Thymus (tissue), 11 donors: Measurements from ENCODE around the gene UMAD1. TPM values are rescaled to one million over a fixed set of nuclear protein-coding genes. Genes with fewer than 3 reads are reported as not detected.
"Not testable (repeated sequence)": the region's sequence is repeated elsewhere in the genome, so short reads cannot be mapped to it uniquely, and the experiment has no call there.

ENCODE experiments used
- DNase-seq, 9 donors: peaks; one replicate each; pipeline ENCODE4 v3.0.0-alpha.2; 2013; ENCODE audit warnings: low spot score in 9 of 9, low read depth in 6 of 9, missing footprints in 1 of 9
- H3K27ac ChIP-seq, 2 donors: one replicate each; pipeline ENCODE4 v1.5.1; 2013; ENCODE audit warnings: control low read depth in 1 of 2, low read depth in 1 of 2, low read length in 1 of 2, mild to moderate bottlenecking in 1 of 2, moderate library complexity in 1 of 2
- H3K27me3 ChIP-seq, 2 donors: one replicate each; pipeline ENCODE4 v1.5.1; 2013; ENCODE audit warnings: low read length in 1 of 2; ENCODE audit not compliant: control insufficient read depth in 2 of 2, insufficient read depth in 1 of 2
- H3K36me3 ChIP-seq, 2 donors: one replicate each; pipeline ENCODE4 v1.5.1; 2013; ENCODE audit warnings: low read length in 1 of 2, mild to moderate bottlenecking in 1 of 2, moderate library complexity in 1 of 2; ENCODE audit not compliant: control insufficient read depth in 2 of 2, insufficient read depth in 2 of 2
- H3K4me1 ChIP-seq, 2 donors: one replicate each; pipeline ENCODE4 v1.5.1; 2013; ENCODE audit warnings: low read length in 2 of 2; ENCODE audit not compliant: control insufficient read depth in 2 of 2, insufficient read depth in 2 of 2
- H3K4me3 ChIP-seq, 2 donors: one replicate each; pipeline ENCODE4 v1.5.1; 2013; ENCODE audit warnings: low read length in 2 of 2, control low read depth in 1 of 2, mild to moderate bottlenecking in 1 of 2
- H3K9me3 ChIP-seq, 2 donors: one replicate each; pipeline ENCODE4 v1.5.1; 2013; ENCODE audit warnings: low read length in 1 of 2, mild to moderate bottlenecking in 1 of 2; ENCODE audit not compliant: control insufficient read depth in 2 of 2, insufficient read depth in 1 of 2
- WGBS: extraction: QIAGEN DNeasy Blood & Tissue Kit; methylation state at CpG from one replicate; pipeline ENCODE4 v1.1.7; 2013; 5-methylcytosine and 5-hydroxymethylcytosine counted together
- polyA plus RNA-seq: library from polyadenylated mRNA; stranded (reverse); fragments of 200-250 nt; gene quantifications from one replicate; pipeline ENCODE4 v1.2.3, GENCODE V29; 2013
- total RNA-seq: library from RNA; stranded (reverse); fragments of 120-200 nt; gene quantifications from one replicate; pipeline ENCODE4 v1.2.4, GENCODE V29; 2013
- donor health status: healthy.

The UMAD1 gene
- total and polyA plus RNA-seq, 2 donors = 15.7 to 21.9 TPM

DNA sequence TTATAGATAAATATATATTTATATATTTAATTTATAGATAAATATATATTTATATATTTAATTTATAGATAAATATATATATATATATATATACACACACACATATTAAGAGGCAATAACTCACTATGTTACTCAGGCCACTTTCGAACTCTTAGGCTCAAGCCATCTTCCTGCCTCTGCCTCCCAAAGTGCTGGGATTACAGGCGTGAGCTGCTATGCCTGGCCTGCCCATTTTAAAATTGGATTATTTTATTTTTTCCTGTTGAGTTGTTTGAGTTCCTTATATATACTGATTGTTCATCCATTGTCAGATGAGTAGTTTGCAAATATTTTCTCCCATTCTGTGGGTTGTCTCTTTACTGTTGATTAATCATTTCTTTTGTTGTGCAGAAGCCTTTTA is 39.1 kb downstream of the UMAD1 start:
- H3K27ac ChIP-seq, DNase-seq: not testable (repeated sequence)
- 100% methylated on average over 2 of the region's 2 CpGs for WGBS

DNA sequence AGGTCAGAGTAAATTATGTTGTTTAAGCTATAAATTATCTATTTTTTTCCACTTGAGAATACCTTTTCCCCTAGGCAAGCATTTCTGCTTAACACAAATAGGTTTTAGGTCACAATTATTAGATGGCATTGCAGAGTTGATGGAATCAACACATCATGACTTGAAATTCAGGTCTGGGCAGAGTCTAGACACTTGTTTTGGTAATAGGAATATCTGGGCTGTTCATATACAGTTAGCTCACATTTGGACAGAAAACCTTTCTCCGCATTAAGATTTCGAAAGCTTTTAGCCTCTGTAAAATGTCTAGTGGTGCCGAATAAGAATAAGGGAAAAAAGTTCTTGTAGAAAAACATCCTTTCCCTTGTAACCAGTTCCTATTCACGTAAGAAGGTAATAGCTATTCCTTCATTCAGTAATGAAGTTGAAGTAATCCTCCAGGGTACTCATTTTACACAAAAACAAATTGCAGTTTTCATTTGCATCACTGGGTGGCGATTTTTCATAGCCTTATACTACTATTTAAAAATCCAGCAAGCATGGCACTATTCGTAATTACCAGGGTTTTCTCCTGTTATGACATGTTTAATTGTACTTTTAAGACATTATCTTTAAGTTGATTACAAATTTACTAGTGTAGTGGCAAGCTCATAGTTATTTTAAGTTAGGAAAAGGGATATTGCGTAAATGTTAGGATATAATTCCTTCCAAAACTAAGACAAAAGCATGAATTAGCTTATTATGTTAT is 40.8 kb downstream of the UMAD1 start:
- peak overlapping the region in 1 of 2 donors; percentile 89 for H3K27ac ChIP-seq
- no peaks in the 10 kb centered on the region for H3K9me3 ChIP-seq
- H3K36me3 ChIP-seq = peaks cover 0 to 4% of the 10 kb centered on the region in 2 donors
- peak; percentile 61 to 96 (median 85) for DNase-seq
- 48% methylated on average over 7 of the region's 7 CpGs for WGBS
- no peaks in the 10 kb centered on the region for H3K27me3 ChIP-seq
- peaks cover 4 to 6% of the 10 kb centered on the region in 2 donors for H3K4me1 ChIP-seq
- no peak overlapping the region for H3K4me3 ChIP-seq

More for the DNA sequence above, 39.1 kb downstream of the UMAD1 start:
- peaks cover 3 to 12% of the 10 kb centered on the region in 2 donors for H3K36me3 ChIP-seq
- H3K27me3 ChIP-seq, H3K9me3 ChIP-seq, H3K4me1 ChIP-seq, H3K4me3 ChIP-seq: not testable (repeated sequence)

DNA sequence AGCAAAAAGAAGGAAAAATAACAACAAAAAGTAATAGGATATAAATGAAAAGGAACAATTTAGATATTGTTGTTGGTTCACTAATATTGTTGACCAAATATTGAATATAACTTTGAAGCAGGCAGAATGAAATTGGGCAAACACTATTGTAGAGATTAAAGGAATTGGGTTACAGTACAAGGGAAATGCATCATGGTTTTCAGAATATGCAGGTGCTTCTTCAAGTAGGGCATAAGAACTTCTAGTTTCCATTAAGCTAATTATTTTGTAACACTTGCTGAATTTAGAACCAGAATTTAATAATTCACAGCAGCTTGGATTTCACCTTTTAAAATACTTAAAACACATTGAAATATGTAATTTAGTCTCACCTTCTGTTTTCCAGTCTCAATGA is 41.4 kb downstream of the UMAD1 start:
- Histone ChIP-seq H3K27me3 (no peaks in the 10 kb centered on the region), H3K36me3 (peaks cover 0 to 4% of the 10 kb centered on the region in 2 donors), H3K27ac (peak overlapping the region in 1 of 2 donors; percentile 89), H3K4me1 (peaks cover 4 to 9% of the 10 kb centered on the region in 2 donors), H3K9me3 (no peaks in the 10 kb centered on the region), H3K4me3 (no peak overlapping the region)
- peak in 4 of 9 donors; percentile 41 to 75 (median 46) for DNase-seq

DNA sequence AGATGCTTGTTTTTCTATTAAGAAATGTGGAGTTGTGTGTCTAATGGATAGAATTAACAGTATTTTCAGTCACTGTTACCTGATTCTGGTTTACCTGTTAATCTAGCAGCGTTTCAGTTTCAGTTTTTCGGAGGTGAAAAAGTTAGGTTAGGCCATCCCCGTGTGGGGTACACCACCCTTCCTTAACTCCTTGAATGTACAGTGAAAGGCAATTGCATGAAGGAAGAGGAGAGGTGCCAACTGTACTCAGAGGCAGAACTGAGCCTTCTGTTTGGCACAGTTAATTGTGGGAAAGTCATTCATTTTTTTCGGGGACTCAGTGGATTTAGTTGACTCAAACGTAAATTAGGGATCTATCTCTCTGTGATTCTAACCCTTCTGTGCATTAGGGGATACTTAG is 42.3 kb downstream of the UMAD1 start:
- Histone ChIP-seq H3K9me3 (no peaks in the 10 kb centered on the region), H3K36me3 (peaks cover 0 to 3% of the 10 kb centered on the region in 2 donors), H3K4me1 (peaks cover 8 to 14% of the 10 kb centered on the region in 2 donors), H3K27me3 (no peaks in the 10 kb centered on the region), H3K4me3 (no peak overlapping the region), H3K27ac (peak overlapping the region; percentile 15 to 89)
- WGBS = 90% methylated on average over 5 of the region's 5 CpGs
- peak in 1 of 9 donors; percentile 47 for DNase-seq

DNA sequence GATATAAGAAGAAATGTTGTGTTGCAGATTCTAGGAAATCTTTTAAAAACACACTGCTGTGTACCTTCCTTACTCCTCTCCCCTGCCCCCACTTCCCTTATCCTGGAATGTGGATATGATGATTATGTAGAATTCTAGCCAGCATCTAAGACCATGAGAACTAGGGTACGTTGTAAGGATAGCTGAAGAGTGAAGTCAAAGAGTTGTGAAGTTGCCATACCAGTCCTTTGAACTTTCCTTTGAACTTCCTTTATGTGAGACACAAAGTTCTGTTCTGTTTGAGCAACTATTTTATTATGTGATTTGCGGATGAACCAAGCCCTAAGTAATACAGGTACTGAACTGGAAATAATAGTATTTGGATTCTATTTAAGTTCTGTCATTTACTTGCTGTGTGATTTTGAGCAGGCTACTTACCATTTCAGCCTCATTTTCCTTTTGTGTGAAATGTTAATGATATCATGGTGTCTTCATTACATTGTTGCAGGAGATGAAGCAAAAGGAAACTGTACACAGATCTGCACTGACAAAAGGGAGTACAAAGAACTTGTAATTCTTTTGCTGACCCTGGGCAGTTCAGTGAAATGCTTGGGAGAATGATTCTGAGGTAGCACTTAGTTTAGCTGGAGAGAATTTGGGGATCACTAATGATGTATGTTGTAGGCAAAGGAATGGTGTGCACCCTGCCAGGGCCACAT is 46.4 kb downstream of the UMAD1 start:
- Histone ChIP-seq H3K4me3 (no peak overlapping the region), H3K27ac (peak overlapping the region in 1 of 2 donors; percentile 56), H3K27me3 (no peaks in the 10 kb centered on the region), H3K36me3 (no peaks in the 10 kb centered on the region), H3K4me1 (peaks cover 13 to 20% of the 10 kb centered on the region in 2 donors), H3K9me3 (no peaks in the 10 kb centered on the region)
- DNase-seq = peak in 3 of 9 donors; percentile 29 to 57 (median 29)
- 59% methylated on average over 2 of the region's 2 CpGs for WGBS

DNA sequence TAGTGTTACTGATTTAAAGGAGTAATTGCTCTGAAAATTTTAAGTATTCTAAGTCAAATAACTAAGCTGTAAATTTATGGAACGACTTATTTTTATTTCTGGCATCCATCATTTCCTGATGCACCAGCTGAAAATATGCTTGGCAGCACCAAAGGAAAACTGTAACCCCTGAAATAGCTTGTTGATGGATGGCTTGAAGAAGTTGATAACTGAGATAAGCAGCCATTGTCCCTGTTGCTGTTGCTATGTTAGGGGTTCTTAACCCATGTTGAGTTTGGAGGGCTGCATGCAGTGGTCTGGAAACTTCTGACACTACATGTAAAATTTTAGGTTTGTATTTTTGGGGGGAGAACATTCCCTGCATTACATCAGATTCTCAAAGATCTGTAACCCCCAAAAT is 47.2 kb downstream of the UMAD1 start:
- no peaks in the 10 kb centered on the region for H3K9me3 ChIP-seq
- no peaks in the 10 kb centered on the region for H3K36me3 ChIP-seq
- no peak overlapping the region for H3K4me3 ChIP-seq
- no peaks in the 10 kb centered on the region for H3K27me3 ChIP-seq
- no peak overlapping the region for H3K27ac ChIP-seq
- 66% methylated on average over 1 of the region's 1 CpG for WGBS
- peaks cover 13 to 19% of the 10 kb centered on the region in 2 donors for H3K4me1 ChIP-seq
- no peak for DNase-seq

DNA sequence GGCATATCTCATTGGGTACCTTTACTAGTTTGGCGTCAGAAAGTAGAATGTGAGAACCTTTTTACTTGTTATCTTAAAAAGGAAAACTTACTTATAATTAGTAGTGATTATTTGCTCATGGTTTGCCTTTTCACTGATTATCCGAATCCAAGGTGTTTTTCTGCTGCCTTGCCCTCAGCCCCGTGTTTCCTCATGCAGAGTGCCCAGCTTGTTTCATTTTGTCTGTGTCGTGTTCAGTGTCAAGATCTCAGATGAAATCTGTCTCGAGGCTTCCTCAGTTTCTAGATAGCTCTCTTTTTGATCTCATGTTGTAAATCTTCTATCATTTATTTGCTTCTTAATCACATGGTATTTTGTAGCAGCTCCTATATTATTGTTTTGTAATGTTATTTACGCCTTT is 47.8 kb downstream of the UMAD1 start:
- 53% methylated on average over 6 of the region's 6 CpGs for WGBS
- Histone ChIP-seq H3K4me3 (no peak overlapping the region), H3K9me3 (no peaks in the 10 kb centered on the region), H3K4me1 (peaks cover 13 to 14% of the 10 kb centered on the region in 2 donors), H3K27ac (no peak overlapping the region), H3K27me3 (no peaks in the 10 kb centered on the region), H3K36me3 (no peaks in the 10 kb centered on the region)
- no peak for DNase-seq

DNA sequence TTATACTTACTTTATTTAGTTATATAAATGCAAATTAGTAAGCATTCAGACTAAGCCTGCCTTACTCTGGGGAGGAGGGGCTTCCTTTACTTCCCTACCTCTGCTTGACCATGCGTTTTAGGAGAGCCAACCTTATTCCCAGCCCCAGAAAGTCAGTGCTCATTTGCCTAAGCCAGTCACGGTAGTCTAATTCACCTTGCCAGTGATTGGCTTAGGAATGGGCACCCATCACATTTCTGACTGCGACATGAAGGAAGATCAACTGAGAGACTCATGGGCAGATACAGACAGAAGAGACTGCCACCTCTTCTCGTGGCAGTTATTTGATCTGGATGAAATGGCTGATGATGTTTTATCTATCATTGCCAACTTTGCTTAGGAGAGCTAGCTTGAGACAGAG is 48.4 kb downstream of the UMAD1 start:
- H3K27ac ChIP-seq = no peak overlapping the region
- H3K4me1 ChIP-seq = peaks cover 13 to 14% of the 10 kb centered on the region in 2 donors
- WGBS = 95% methylated on average over 4 of the region's 4 CpGs
- H3K27me3 ChIP-seq = no peaks in the 10 kb centered on the region
- no peaks in the 10 kb centered on the region for H3K9me3 ChIP-seq
- no peak overlapping the region for H3K4me3 ChIP-seq
- no peak for DNase-seq
- no peaks in the 10 kb centered on the region for H3K36me3 ChIP-seq

DNA sequence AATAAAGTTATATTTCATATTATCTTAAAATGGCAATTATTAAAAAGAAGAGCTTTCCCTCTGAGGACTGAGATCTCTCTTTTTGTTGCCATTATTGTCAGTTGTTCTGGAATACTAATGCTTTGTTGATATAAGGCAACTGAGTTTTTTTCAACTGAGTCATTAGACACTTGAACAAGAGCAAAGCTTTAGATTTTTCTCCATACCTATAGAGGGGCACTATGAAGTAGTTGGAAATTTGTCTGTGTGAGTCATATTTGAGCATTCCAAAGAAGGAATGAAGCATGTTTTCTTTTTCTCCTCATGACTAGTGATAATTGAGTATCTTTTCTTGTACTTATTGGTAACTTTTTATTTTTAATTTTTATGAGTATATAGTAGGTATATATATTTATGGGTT is 53.3 kb downstream of the UMAD1 start:
- Histone ChIP-seq H3K9me3 (no peaks in the 10 kb centered on the region), H3K4me1 (peaks cover 3 to 5% of the 10 kb centered on the region in 2 donors), H3K27ac (no peak overlapping the region), H3K27me3 (no peaks in the 10 kb centered on the region), H3K4me3 (no peak overlapping the region), H3K36me3 (no peaks in the 10 kb centered on the region)
- DNase-seq = no peak
